HCT116 (cell line): ENCODE data around the gene WDR82. TPM values are rescaled to one million over a fixed set of nuclear protein-coding genes. Genes with fewer than 3 reads are reported as not detected.

Source experiments
- ATAC-seq: fragments of 200-7000 bp; cut with Tn5 transposase; 2 replicates; pipeline ENCODE4 v1.9.1; 2020; ENCODE audit warnings: mild to moderate bottlenecking, moderate library complexity
- BruUV-seq: library from RNA; stranded (reverse); fragments of 400-500 nt; replicated peaks from 2 replicates; lab custom pipeline; 2021; lab: Mats Ljungman, UMichigan
- CTCF ChIA-PET: fragments of 300-600 bp; sonication (Branson Sonifier 250); formaldehyde crosslinking; loops from one replicate; lab custom pipeline; 2021; ENCODE audit warnings: antibody characterized with exemption; lab: Charles Lee
- POLR2A ChIA-PET: fragments of 300-600, 350-600 bp; sonication (Branson Sonifier 250); formaldehyde crosslinking; loops from one replicate; lab custom pipeline; 2021; ENCODE audit warnings: antibody characterized with exemption; lab: Charles Lee
- RAD21 ChIA-PET, 2 experiments: fragments of 300-600 bp; sonication (Branson Sonifier 250); formaldehyde crosslinking; loops; one replicate each; lab custom pipeline; 2023; ENCODE audit warnings: low total read pairs in 2 of 2; ENCODE audit not compliant: uncharacterized antibody in 2 of 2, unreplicated experiment in 2 of 2, low non-redundant PET in 1 of 2; lab: Charles Lee
- DNase-seq: peaks from one replicate; pipeline ENCODE4 v3.0.0-alpha.2; 2010; ENCODE audit warnings: low read depth, low spot score
- H2AFZ ChIP-seq: fragments of 200-600 bp; shearing (Covaris generic), sonication (generic); 2 replicates; pipeline ENCODE4 v1.6.1; 2017; ENCODE audit warnings: low read depth, mixed run types, mixed read lengths, antibody characterized with exemption, low read length; ENCODE audit not compliant: poor library complexity, severe bottlenecking
- H3K27ac ChIP-seq: 2 replicates; pipeline ENCODE4 v1.5.1; 2012; ENCODE audit warnings: low read depth, low read length
- H3K27me3 ChIP-seq: fragments of 200-600 bp; sonication (generic); 2 replicates; pipeline ENCODE4 v1.6.1; 2016; ENCODE audit warnings: mixed run types, low read length, mixed read lengths; ENCODE audit not compliant: insufficient read depth
- H3K36me3 ChIP-seq, 2 experiments: fragments of 200-500 bp in 1 of 2; fragments of 200-600 bp in 1 of 2; sonication (Bioruptor generic) in 1 of 2; sonication (generic) in 1 of 2; 2 replicates each; pipeline versions ENCODE4 v1.5.1 to v1.6.1; 2014 to 2016; ENCODE audit warnings: low read length in 2 of 2, inconsistent platforms in 1 of 2, mixed read lengths in 1 of 2, mixed run types in 1 of 2; ENCODE audit not compliant: insufficient read depth in 2 of 2, control insufficient read depth in 1 of 2
- H3K4me1 ChIP-seq, 2 experiments: fragments of 200-600 bp in 1 of 2; sonication (generic) in 1 of 2; 2 replicates each; pipeline versions ENCODE4 v1.5.1 to v1.6.1; 2012 to 2017; ENCODE audit warnings: low read length in 2 of 2, inconsistent platforms in 1 of 2, mild to moderate bottlenecking in 1 of 2, mixed read lengths in 1 of 2, mixed run types in 1 of 2, moderate library complexity in 1 of 2; ENCODE audit not compliant: insufficient read depth in 2 of 2, control insufficient read depth in 1 of 2
- H3K4me2 ChIP-seq: fragments of 200-600 bp; sonication (generic); 2 replicates; pipeline ENCODE4 v1.6.1; 2017; ENCODE audit warnings: mixed run types, low read length, mixed read lengths
- H3K4me3 ChIP-seq, 2 experiments: fragments of 200-600 bp in 1 of 2; sonication (generic) in 1 of 2; replicated peaks in 1 of 2; 2 replicates each; pipeline ENCODE4 v1.5.1; 2011 to 2016; ENCODE audit warnings: low read length in 2 of 2, control low read depth in 1 of 2, low read depth in 1 of 2, mild to moderate bottlenecking in 1 of 2, mixed read lengths in 1 of 2, mixed run types in 1 of 2
- H3K79me2 ChIP-seq: fragments of 200-600 bp; sonication (generic); 2 replicates; pipeline ENCODE4 v1.6.1; 2017; ENCODE audit warnings: mild to moderate bottlenecking, mixed run types, low read length, moderate library complexity, mixed read lengths; ENCODE audit not compliant: insufficient read depth
- H3K9ac ChIP-seq: fragments of 200-600 bp; sonication (generic); 2 replicates; pipeline ENCODE4 v1.6.1; 2016; ENCODE audit warnings: low read length, mixed read lengths
- H3K9me2 ChIP-seq: fragments of 200-600 bp; sonication (generic), shearing (Covaris generic); 2 replicates; pipeline ENCODE4 v1.6.1; 2017; ENCODE audit warnings: mixed run types, mild to moderate bottlenecking, moderate library complexity; ENCODE audit not compliant: insufficient read depth
- H3K9me3 ChIP-seq, 2 experiments: fragments of 200-500 bp in 1 of 2; fragments of 200-600 bp in 1 of 2; sonication (Bioruptor generic) in 1 of 2; sonication (generic) in 1 of 2; 2 replicates each; pipeline ENCODE4 v1.6.1; 2014 to 2017; ENCODE audit warnings: low read length in 2 of 2, mixed read lengths in 2 of 2, inconsistent platforms in 1 of 2, low read depth in 1 of 2, mild to moderate bottlenecking in 1 of 2, mixed run types in 1 of 2, moderate library complexity in 1 of 2; ENCODE audit not compliant: control insufficient read depth in 1 of 2, insufficient read depth in 1 of 2
- H4K20me1 ChIP-seq: fragments of 200-600 bp; sonication (generic), shearing (Covaris generic); 2 replicates; pipeline ENCODE4 v1.6.1; 2017; ENCODE audit warnings: mixed run types, mild to moderate bottlenecking, moderate library complexity; ENCODE audit not compliant: insufficient read depth
- CBX3 ChIP-seq: IDR thresholded peaks from 2 replicates; pipeline ENCODE4 v1.6.1; 2012; ENCODE audit warnings: low read depth
- EGR1 ChIP-seq: IDR thresholded peaks from 2 replicates; pipeline ENCODE4 v1.6.1; 2012; ENCODE audit warnings: low read depth
- ELF1 ChIP-seq: IDR thresholded peaks from 2 replicates; pipeline ENCODE4 v1.6.1; 2012; ENCODE audit warnings: low read depth, borderline replicate concordance
- EZH2 ChIP-seq: fragments of 200-600 bp; sonication (generic); IDR thresholded peaks from 2 replicates; pipeline ENCODE4 v1.6.1; 2017; ENCODE audit warnings: antibody characterized with exemption, mixed run types
- EZH2phosphoT487 ChIP-seq: fragments of 200-600 bp; IDR thresholded peaks from 2 replicates; pipeline ENCODE4 v1.6.1; 2018; ENCODE audit warnings: antibody characterized with exemption, borderline replicate concordance
- FOSL1 ChIP-seq: IDR thresholded peaks from 2 replicates; pipeline ENCODE4 v1.6.1; 2012; ENCODE audit warnings: low read depth
- JUND ChIP-seq: IDR thresholded peaks from 2 replicates; pipeline ENCODE4 v1.6.1; 2012
- POLR2A ChIP-seq: IDR thresholded peaks from 2 replicates; pipeline ENCODE4 v1.7.0; 2011; ENCODE audit warnings: borderline replicate concordance; ENCODE audit not compliant: insufficient read depth, insufficient read length; ENCODE audit errors: extremely low read depth
- POLR2AphosphoS5 ChIP-seq: IDR thresholded peaks from 2 replicates; pipeline ENCODE4 v1.6.1; 2011; ENCODE audit warnings: mild to moderate bottlenecking, low read depth, low read length, moderate library complexity
- SIN3A ChIP-seq: IDR thresholded peaks from 2 replicates; pipeline ENCODE4 v1.6.1; 2012; ENCODE audit warnings: low read depth
- SP1 ChIP-seq: IDR thresholded peaks from 2 replicates; pipeline ENCODE4 v1.6.1; 2012; ENCODE audit warnings: low read depth
- TCF7L2 ChIP-seq: IDR thresholded peaks from 2 replicates; pipeline ENCODE4 v1.7.0; 2011; ENCODE audit warnings: borderline replicate concordance, inconsistent platforms; ENCODE audit not compliant: insufficient read depth, insufficient read length; ENCODE audit errors: extremely low read depth
- YY1 ChIP-seq: IDR thresholded peaks from 2 replicates; pipeline ENCODE4 v1.6.1; 2011; ENCODE audit warnings: low read length, low read depth, moderate library complexity, mild to moderate bottlenecking; ENCODE audit not compliant: insufficient replicate concordance; ENCODE audit errors: extremely low read depth
- ZFX ChIP-seq: fragments of 450-650 bp; IDR thresholded peaks from 2 replicates; pipeline ENCODE4 v1.6.1; 2017
- intact Hi-C: fragments of 100-400 bp; cut with micrococcal nuclease; formaldehyde crosslinking; loops from 2 replicates; pipeline ENCODE4 v1.10.0; 2022
- total RNA-seq: library from RNA; stranded (reverse); gene quantifications from one replicate; pipeline ENCODE4 v1.2.1, GENCODE V29; 2021; ENCODE audit not compliant: unreplicated experiment
- TF ChIP-seq, protein P1 (sequence below): IDR thresholded peaks from 2 replicates; pipeline ENCODE4 v1.6.1; 2012
- TF ChIP-seq, protein P2 (sequence below), 3 experiments: fragments of 200-600 bp in 1 of 3; sonication (generic) in 1 of 3; IDR thresholded peaks in 2 of 3; conservative IDR thresholded peaks in 1 of 3; 2 replicates each; pipeline ENCODE4 v1.5.1; 2012 to 2017; ENCODE audit warnings: low read depth in 2 of 3, low read length in 2 of 3, antibody characterized with exemption in 1 of 3, borderline replicate concordance in 1 of 3, control low read depth in 1 of 3, mild to moderate bottlenecking in 1 of 3, mixed read lengths in 1 of 3, mixed run types in 1 of 3, moderate library complexity in 1 of 3; ENCODE audit not compliant: insufficient read depth in 1 of 3
- TF ChIP-seq, protein P3 (sequence below): IDR thresholded peaks from 2 replicates; pipeline ENCODE4 v1.6.1; 2012; ENCODE audit warnings: low read depth
- TF ChIP-seq, protein P4 (sequence below): IDR thresholded peaks from 2 replicates; pipeline ENCODE4 v1.6.1; 2011; ENCODE audit warnings: mild to moderate bottlenecking, low read length, moderate library complexity; ENCODE audit not compliant: insufficient replicate concordance; ENCODE audit errors: extremely low read depth

WDR82 gene
- total RNA-seq, 1 experiment from 2014 or later: 89.7 TPM

DNA sequence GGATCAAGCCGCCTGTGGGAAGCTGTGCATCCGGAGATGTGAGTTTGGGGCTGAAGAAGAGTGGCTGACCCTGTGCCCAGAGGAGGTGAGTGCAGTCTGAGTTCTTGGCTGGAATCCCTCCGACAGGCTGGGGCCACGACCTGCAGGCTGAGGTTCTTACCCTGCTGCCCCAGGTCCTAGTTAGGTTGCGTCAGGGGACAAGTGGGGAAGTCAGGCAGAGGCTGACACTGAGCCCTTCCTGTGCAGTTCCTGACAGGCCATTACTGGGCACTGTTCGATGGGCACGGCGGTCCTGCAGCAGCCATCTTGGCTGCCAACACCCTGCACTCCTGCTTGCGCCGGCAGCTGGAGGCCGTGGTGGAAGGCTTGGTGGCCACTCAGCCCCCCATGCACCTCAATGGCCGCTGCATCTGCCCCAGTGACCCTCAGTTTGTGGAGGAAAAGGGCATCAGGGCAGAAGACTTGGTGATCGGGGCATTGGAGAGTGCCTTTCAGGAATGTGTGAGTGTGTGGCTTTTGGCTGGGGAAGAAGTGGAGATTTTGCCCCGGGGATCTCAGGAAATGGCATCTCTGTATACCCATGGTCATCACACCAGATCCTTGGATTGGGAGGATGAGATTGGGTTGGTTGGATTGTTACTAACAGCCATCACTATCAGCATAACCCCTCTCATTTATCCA is 31.6 kb downstream of the WDR82 start (continued):
- TF ChIP-seq ZFX (no peak), POLR2A (no peak)
- TF ChIP-seq, protein P1, sequence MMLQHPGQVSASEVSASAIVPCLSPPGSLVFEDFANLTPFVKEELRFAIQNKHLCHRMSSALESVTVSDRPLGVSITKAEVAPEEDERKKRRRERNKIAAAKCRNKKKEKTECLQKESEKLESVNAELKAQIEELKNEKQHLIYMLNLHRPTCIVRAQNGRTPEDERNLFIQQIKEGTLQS: no peak

DNA sequence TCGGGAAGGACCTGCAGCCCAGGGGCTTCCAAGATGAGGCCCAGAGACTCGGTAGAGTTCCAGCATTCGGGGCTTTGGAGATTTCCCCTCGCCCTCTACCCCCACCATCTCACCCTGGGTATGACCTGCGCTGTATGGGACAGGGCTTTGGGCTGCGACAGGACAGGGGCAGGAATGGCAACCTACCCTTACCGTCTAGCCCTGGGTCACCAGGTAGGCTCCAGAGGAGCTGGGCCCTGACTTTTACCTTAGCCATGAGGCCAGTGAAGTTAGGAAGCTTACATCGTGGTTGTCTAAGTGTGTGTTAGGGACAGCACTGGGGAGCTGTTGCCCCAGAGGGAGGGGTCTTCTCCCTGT is 32.2 kb downstream of the WDR82 start:
- RAD21 ChIA-PET: interaction anchor here in 1 of 2 experiments (0.6 kb wide), 1 partner anchor 13 kb away, joined by 4 read pairs; no protein-coding TSS in a partner anchor
- Histone ChIP-seq H4K20me1 (no peaks in the 10 kb centered on the region), H3K36me3 (peaks cover 2 to 12% of the 10 kb centered on the region in 2 experiments; a peak in 3 of 4 replicates), H3K27ac (peak overlapping the region; percentile 59; the same call in 1 of the 2 replicates), H3K9ac (peak overlapping the region; percentile 64), H3K4me2 (peak overlapping the region; percentile 96), H2AFZ (peak overlapping the region; percentile 85), H3K4me1 (peaks cover 20 to 33% of the 10 kb centered on the region in 2 experiments; a peak in 3 of 4 replicates), H3K79me2 (no peaks in the 10 kb centered on the region), H3K4me3 (peak overlapping the region; percentile 37 to 63), H3K9me3 (peaks cover 0 to 4% of the 10 kb centered on the region in 2 experiments; a peak in 1 of 4 replicates), H3K27me3 (no peaks in the 10 kb centered on the region), H3K9me2 (no peaks in the 10 kb centered on the region)
- intact Hi-C loops: no loop called here
- no TSS peak for BruUV-seq
- ATAC-seq (peak; percentile 26), DNase-seq (no peak)
- TF ChIP-seq EGR1 (no peak), POLR2AphosphoS5 (no peak), SIN3A (no peak), YY1 (no peak), TCF7L2 (no peak), JUND (no peak), FOSL1 (no peak), EZH2phosphoT487 (no peak), CBX3 (no peak), POLR2A (no peak), EZH2 (no peak), SP1 (no peak), ELF1 (no peak)
- TF ChIP-seq, protein P2, sequence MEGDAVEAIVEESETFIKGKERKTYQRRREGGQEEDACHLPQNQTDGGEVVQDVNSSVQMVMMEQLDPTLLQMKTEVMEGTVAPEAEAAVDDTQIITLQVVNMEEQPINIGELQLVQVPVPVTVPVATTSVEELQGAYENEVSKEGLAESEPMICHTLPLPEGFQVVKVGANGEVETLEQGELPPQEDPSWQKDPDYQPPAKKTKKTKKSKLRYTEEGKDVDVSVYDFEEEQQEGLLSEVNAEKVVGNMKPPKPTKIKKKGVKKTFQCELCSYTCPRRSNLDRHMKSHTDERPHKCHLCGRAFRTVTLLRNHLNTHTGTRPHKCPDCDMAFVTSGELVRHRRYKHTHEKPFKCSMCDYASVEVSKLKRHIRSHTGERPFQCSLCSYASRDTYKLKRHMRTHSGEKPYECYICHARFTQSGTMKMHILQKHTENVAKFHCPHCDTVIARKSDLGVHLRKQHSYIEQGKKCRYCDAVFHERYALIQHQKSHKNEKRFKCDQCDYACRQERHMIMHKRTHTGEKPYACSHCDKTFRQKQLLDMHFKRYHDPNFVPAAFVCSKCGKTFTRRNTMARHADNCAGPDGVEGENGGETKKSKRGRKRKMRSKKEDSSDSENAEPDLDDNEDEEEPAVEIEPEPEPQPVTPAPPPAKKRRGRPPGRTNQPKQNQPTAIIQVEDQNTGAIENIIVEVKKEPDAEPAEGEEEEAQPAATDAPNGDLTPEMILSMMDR (IDR thresholded peaks at IDR 0.05 in 2 of 3, conservative IDR thresholded peaks at IDR 0.05 in 1 of 3; ENCODE audit: borderline replicate concordance in 1 of 3, insufficient read depth in 1 of 3, low read depth in 2 of 3, low read length in 2 of 3): no peak
- TF ChIP-seq, protein P3, sequence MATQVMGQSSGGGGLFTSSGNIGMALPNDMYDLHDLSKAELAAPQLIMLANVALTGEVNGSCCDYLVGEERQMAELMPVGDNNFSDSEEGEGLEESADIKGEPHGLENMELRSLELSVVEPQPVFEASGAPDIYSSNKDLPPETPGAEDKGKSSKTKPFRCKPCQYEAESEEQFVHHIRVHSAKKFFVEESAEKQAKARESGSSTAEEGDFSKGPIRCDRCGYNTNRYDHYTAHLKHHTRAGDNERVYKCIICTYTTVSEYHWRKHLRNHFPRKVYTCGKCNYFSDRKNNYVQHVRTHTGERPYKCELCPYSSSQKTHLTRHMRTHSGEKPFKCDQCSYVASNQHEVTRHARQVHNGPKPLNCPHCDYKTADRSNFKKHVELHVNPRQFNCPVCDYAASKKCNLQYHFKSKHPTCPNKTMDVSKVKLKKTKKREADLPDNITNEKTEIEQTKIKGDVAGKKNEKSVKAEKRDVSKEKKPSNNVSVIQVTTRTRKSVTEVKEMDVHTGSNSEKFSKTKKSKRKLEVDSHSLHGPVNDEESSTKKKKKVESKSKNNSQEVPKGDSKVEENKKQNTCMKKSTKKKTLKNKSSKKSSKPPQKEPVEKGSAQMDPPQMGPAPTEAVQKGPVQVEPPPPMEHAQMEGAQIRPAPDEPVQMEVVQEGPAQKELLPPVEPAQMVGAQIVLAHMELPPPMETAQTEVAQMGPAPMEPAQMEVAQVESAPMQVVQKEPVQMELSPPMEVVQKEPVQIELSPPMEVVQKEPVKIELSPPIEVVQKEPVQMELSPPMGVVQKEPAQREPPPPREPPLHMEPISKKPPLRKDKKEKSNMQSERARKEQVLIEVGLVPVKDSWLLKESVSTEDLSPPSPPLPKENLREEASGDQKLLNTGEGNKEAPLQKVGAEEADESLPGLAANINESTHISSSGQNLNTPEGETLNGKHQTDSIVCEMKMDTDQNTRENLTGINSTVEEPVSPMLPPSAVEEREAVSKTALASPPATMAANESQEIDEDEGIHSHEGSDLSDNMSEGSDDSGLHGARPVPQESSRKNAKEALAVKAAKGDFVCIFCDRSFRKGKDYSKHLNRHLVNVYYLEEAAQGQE: no peak
- TF ChIP-seq, protein P4, sequence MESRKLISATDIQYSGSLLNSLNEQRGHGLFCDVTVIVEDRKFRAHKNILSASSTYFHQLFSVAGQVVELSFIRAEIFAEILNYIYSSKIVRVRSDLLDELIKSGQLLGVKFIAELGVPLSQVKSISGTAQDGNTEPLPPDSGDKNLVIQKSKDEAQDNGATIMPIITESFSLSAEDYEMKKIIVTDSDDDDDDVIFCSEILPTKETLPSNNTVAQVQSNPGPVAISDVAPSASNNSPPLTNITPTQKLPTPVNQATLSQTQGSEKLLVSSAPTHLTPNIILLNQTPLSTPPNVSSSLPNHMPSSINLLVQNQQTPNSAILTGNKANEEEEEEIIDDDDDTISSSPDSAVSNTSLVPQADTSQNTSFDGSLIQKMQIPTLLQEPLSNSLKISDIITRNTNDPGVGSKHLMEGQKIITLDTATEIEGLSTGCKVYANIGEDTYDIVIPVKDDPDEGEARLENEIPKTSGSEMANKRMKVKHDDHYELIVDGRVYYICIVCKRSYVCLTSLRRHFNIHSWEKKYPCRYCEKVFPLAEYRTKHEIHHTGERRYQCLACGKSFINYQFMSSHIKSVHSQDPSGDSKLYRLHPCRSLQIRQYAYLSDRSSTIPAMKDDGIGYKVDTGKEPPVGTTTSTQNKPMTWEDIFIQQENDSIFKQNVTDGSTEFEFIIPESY: no peak
- CTCF ChIA-PET: no interaction called here
- POLR2A ChIA-PET: no interaction called here
